BE2C (cell line): Measurements from ENCODE around the gene TTC34.

Source experiments
- DNase-seq: peaks from one replicate; pipeline ENCODE4 v3.0.0-alpha.2; 2020
- H3K27me3 ChIP-seq: fragments of 250-450 bp; sonication (Bioruptor Pico); 2 replicates; pipeline ENCODE4 v1.5.1; 2020; ENCODE audit warnings: mild to moderate bottlenecking
- H3K36me3 ChIP-seq: fragments of 250-450 bp; sonication (Bioruptor Pico); 2 replicates; pipeline ENCODE4 v1.5.1; 2020; ENCODE audit warnings: mild to moderate bottlenecking
- H3K4me1 ChIP-seq: fragments of 250-450 bp; sonication (Bioruptor Pico); 2 replicates; pipeline ENCODE4 v1.5.1; 2020
- H3K4me3 ChIP-seq: 2 replicates; pipeline ENCODE4 v1.5.1; 2011; ENCODE audit warnings: low read depth, low read length
- H3K9me3 ChIP-seq: fragments of 250-450 bp; sonication (Bioruptor Pico); 2 replicates; pipeline ENCODE4 v1.5.1; 2020
- TF ChIP-seq, protein P1 (sequence below): IDR thresholded peaks from 2 replicates; pipeline ENCODE4 v1.5.1; 2012; ENCODE audit warnings: mild to moderate bottlenecking, low read depth, low read length

The TTC34 gene

GRCh38 chr1:2637442-2638145, 163.9 kb downstream of the TTC34 start:
- Histone ChIP-seq H3K9me3 (no peaks in the 10 kb centered on the region), H3K4me3 (no peak overlapping the region), H3K36me3 (no peaks in the 10 kb centered on the region), H3K4me1 (no peaks in the 10 kb centered on the region), H3K27me3 (no peaks in the 10 kb centered on the region)
- no peak for DNase-seq
- TF ChIP-seq, protein P1, sequence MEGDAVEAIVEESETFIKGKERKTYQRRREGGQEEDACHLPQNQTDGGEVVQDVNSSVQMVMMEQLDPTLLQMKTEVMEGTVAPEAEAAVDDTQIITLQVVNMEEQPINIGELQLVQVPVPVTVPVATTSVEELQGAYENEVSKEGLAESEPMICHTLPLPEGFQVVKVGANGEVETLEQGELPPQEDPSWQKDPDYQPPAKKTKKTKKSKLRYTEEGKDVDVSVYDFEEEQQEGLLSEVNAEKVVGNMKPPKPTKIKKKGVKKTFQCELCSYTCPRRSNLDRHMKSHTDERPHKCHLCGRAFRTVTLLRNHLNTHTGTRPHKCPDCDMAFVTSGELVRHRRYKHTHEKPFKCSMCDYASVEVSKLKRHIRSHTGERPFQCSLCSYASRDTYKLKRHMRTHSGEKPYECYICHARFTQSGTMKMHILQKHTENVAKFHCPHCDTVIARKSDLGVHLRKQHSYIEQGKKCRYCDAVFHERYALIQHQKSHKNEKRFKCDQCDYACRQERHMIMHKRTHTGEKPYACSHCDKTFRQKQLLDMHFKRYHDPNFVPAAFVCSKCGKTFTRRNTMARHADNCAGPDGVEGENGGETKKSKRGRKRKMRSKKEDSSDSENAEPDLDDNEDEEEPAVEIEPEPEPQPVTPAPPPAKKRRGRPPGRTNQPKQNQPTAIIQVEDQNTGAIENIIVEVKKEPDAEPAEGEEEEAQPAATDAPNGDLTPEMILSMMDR = no peak

DNA sequence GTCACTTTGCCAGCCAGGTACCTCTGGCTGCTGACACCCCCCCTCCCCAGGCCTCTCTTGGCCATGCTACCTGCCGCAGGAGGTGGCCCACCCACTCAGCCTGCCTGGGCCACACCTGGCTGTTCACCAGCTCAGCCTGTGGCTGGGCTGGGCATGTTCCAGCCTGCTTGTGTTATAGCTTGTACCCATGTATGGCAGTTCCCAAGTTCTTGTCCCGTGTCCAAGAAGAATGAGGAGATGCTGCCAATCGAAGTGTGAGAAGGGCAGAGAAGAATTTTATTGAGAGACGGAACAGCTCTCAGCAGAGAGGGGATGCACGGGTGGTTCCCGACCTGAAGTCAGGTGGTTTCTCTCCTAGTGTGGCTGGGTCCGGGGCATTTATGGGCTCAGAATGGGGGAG, 164.8 kb downstream of the TTC34 start:
- no peak overlapping the region for H3K4me3 ChIP-seq
- H3K4me1 ChIP-seq = no peaks in the 10 kb centered on the region
- H3K9me3 ChIP-seq = no peaks in the 10 kb centered on the region
- no peak for DNase-seq
- TF ChIP-seq, protein P1 = no peak
- no peaks in the 10 kb centered on the region for H3K36me3 ChIP-seq
- no peaks in the 10 kb centered on the region for H3K27me3 ChIP-seq

DNA sequence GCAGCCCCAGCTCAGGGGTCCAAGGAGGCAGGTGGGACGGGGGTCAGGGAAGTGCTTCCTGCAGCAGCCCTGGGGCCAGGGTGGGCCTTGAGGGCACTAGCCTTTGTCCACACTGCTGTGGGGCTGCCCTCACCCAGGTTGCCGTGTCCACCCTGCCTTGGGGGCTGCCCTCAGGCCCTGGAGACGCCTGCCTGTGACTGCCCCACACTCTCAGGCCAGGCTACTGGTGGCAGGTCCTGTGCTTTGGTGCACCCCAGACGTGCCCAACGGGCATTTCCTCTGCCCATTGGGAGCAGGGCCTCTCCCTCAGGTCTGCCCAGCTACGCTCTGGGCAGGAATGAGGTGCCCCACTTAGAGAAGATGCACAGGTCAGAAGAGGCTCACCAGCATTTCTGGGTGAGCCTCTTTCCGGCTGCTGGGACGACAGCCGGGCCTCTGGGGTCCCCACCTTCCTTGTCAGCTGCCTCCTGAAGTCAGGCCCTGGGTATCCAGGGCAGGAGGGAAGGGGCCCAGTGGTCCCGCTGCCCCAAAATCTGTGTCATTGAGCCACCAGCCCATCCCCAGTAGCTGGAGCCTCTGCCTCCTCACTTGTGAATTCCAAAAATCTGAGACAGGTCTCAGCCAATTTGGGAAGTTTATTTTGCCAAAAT, 166.0 kb downstream of the TTC34 start:
- H3K4me3 ChIP-seq = no peak overlapping the region
- no peak for DNase-seq
- H3K4me1 ChIP-seq = no peaks in the 10 kb centered on the region
- H3K36me3 ChIP-seq = no peaks in the 10 kb centered on the region
- TF ChIP-seq, protein P1 = no peak
- H3K9me3 ChIP-seq = no peaks in the 10 kb centered on the region
- no peaks in the 10 kb centered on the region for H3K27me3 ChIP-seq

DNA sequence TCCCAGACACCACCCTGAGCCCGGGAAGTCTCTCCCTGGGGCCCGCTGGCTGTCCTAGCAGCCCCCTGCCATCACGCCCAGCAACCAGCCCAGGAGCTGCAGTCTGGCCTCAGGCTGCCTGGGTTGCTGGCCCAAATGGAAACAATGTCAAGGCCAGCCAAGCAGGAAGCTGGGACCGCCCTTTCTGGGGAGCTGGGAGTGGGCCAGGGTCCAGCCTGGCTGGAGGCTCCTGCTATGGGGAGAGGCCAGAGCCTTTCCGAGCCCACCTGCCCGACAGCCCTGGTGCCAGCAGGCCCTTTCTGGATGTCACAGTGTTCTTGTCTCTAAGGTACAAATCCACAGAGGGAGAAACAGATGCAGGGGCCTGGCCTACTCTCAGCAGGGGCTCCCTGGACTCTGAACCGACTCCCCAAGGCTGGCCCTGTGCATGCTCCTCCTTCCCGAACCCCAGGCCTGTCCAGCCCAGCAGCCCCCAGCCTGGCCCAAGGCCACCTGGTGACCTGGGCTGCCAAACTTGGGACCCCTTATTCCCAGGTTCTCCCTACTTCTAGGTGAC, 167.5 kb downstream of the TTC34 start:
- Histone ChIP-seq H3K27me3 (peaks cover 6% of the 10 kb centered on the region), H3K4me1 (no peaks in the 10 kb centered on the region), H3K9me3 (no peaks in the 10 kb centered on the region), H3K4me3 (no peak overlapping the region), H3K36me3 (no peaks in the 10 kb centered on the region)
- TF ChIP-seq, protein P1 = no peak
- no peak for DNase-seq

DNA sequence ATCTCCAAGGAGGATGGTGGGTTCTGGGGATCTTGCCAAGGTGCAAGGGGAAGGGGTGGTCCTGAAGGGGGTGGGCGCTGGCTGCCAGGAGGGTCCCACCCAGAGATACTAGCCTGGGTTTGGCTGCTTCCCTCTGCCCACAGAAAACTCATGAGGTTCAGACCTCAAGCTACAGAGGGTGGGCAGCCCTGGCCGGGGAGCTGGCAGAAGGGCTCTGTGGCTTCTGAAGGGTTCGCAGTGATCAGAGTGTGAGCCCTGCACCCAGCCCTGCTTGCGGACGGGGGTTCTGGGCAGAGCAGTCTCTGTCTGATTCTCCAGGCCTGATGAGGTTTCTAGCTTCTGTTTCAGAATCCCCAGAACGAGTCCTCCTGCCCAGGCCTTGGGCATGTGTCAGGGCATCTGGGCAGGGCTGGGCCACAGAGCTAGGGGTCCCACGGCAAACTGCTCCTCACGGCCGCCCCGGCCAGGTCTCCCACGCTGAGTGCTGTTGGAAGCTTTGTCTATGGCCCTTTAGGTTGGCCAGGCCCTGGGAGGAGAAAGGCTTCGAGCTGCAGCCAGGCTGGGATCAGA, 168.0 kb downstream of the TTC34 start:
- H3K36me3 ChIP-seq = no peaks in the 10 kb centered on the region
- H3K9me3 ChIP-seq = no peaks in the 10 kb centered on the region
- H3K4me1 ChIP-seq = no peaks in the 10 kb centered on the region
- no peak overlapping the region for H3K4me3 ChIP-seq
- DNase-seq = no peak
- peaks cover 7% of the 10 kb centered on the region for H3K27me3 ChIP-seq
- TF ChIP-seq, protein P1 = no peak
